Keratinocyte (primary cell): Measurements from ENCODE around the gene TSPEAR. TPM values are rescaled to one million over a fixed set of nuclear protein-coding genes. Genes with fewer than 3 reads are reported as not detected.

Experiments used
- DNase-seq: peaks from one replicate; pipeline ENCODE4 v3.0.0-alpha.2; 2011; ENCODE audit warnings: low read depth, missing footprints, low spot score
- FAIRE-seq: peaks from 2 replicates; lab custom pipeline; 2011; peaks lifted over from hg19 to GRCh38; lab: Jason Lieb, UNC
- H2AFZ ChIP-seq: 2 replicates; pipeline ENCODE4 v1.6.0; 2012; ENCODE audit warnings: low read length, control low read depth, inconsistent platforms; ENCODE audit not compliant: control insufficient read depth
- H3K27ac ChIP-seq: 2 replicates; pipeline ENCODE4 v1.5.1; 2011; ENCODE audit warnings: low read length; ENCODE audit not compliant: control insufficient read depth, insufficient read depth
- H3K27me3 ChIP-seq: 3 replicates; pipeline ENCODE4 v1.6.0; 2011; ENCODE audit warnings: low read length; ENCODE audit not compliant: control insufficient read depth, insufficient read depth; ENCODE audit errors: extremely low read depth
- H3K36me3 ChIP-seq, 2 experiments: 2 replicates in 1 of 2; 3 replicates in 1 of 2; pipeline ENCODE4 v1.5.1; 2011; ENCODE audit warnings: low read length in 2 of 2, mild to moderate bottlenecking in 1 of 2; ENCODE audit not compliant: control insufficient read depth in 2 of 2, insufficient read depth in 2 of 2; ENCODE audit errors: extremely low read depth in 1 of 2
- H3K4me1 ChIP-seq: 3 replicates; pipeline ENCODE4 v1.5.1; 2011; ENCODE audit warnings: low read length; ENCODE audit not compliant: control insufficient read depth, insufficient read depth; ENCODE audit errors: extremely low read depth
- H3K4me2 ChIP-seq: 3 replicates; pipeline ENCODE4 v1.6.0; 2011; ENCODE audit warnings: low read depth, low read length; ENCODE audit not compliant: control insufficient read depth, insufficient read depth; ENCODE audit errors: extremely low read depth
- H3K4me3 ChIP-seq, 3 experiments: fragments of 200-600 bp in 1 of 3; sonication (generic) in 1 of 3; 2 replicates in 2 of 3; 3 replicates in 1 of 3; pipeline ENCODE4 v1.5.1; 2011 to 2016; ENCODE audit warnings: low read length in 3 of 3, mild to moderate bottlenecking in 3 of 3, control low read depth in 2 of 3, inconsistent platforms in 1 of 3, low read depth in 1 of 3, mixed read lengths in 1 of 3, mixed run types in 1 of 3, moderate library complexity in 1 of 3; ENCODE audit not compliant: control insufficient read depth in 2 of 3, insufficient read depth in 2 of 3; ENCODE audit errors: extremely low read depth in 1 of 3
- H3K79me2 ChIP-seq: 2 replicates; pipeline ENCODE4 v1.6.0; 2012; ENCODE audit warnings: low read length; ENCODE audit not compliant: control insufficient read depth, insufficient read depth
- H3K9ac ChIP-seq: 3 replicates; pipeline ENCODE4 v1.6.0; 2011; ENCODE audit warnings: low read length; ENCODE audit not compliant: control insufficient read depth, insufficient read depth; ENCODE audit errors: extremely low read depth
- H3K9me1 ChIP-seq: 3 replicates; pipeline ENCODE4 v1.6.0; 2011; ENCODE audit warnings: low read length; ENCODE audit not compliant: control insufficient read depth, insufficient read depth; ENCODE audit errors: extremely low read depth
- H3K9me3 ChIP-seq: 2 replicates; pipeline ENCODE4 v1.5.1; 2012; ENCODE audit warnings: low read depth, low read length; ENCODE audit not compliant: control insufficient read depth
- H4K20me1 ChIP-seq: 3 replicates; pipeline ENCODE4 v1.6.0; 2011; ENCODE audit warnings: low read length; ENCODE audit not compliant: control insufficient read depth, insufficient read depth; ENCODE audit errors: extremely low read depth
- EZH2 ChIP-seq: IDR thresholded peaks from one replicate; pipeline ENCODE4 v1.6.1; 2012; ENCODE audit warnings: inconsistent platforms, mild to moderate bottlenecking, low read length, moderate library complexity
- dilution Hi-C: fragments of 300-500 bp; cut with MboI; formaldehyde crosslinking; loops from one replicate; pipeline ENCODE4 v1.7.0; 2020; ENCODE audit warnings: low sequenced_read_pairs; ENCODE audit not compliant: extremely low pct_ligation_motif_present
- polyA plus RNA-seq, 5 experiments: library from polyadenylated mRNA; depleted of rRNA in 3 of 5; stranded (reverse) in 3 of 5; stranded (forward) in 1 of 5; unstranded in 1 of 5; fragments of >200 nt; gene quantifications; 1 replicate in 1 of 5; 2 replicates in 3 of 5; 3 replicates in 1 of 5; pipeline versions ENCODE4 v1.2.1 to v1.2.3, GENCODE V29; 2011 to 2012; ENCODE audit warnings: missing spikeins in 2 of 5, low read depth in 1 of 5, low replicate concordance in 1 of 5
- TF ChIP-seq, protein P1 (sequence below), 3 experiments: IDR thresholded peaks in 1 of 3; conservative IDR thresholded peaks in 1 of 3; optimal IDR thresholded peaks in 1 of 3; 2 replicates in 2 of 3; 3 replicates in 1 of 3; pipeline versions ENCODE3 to v1.5.1; 2011; ENCODE audit warnings: low read length in 3 of 3, mild to moderate bottlenecking in 3 of 3, moderate library complexity in 2 of 3, control low read depth in 1 of 3, inconsistent platforms in 1 of 3; ENCODE audit not compliant: insufficient read depth in 2 of 3; ENCODE audit errors: extremely low read depth in 1 of 3

The TSPEAR gene
- polyA plus RNA-seq, 1 donor (not counting 4 experiments of a cell fraction or from before 2014, with no cell fraction given): 0.12 TPM

DNA sequence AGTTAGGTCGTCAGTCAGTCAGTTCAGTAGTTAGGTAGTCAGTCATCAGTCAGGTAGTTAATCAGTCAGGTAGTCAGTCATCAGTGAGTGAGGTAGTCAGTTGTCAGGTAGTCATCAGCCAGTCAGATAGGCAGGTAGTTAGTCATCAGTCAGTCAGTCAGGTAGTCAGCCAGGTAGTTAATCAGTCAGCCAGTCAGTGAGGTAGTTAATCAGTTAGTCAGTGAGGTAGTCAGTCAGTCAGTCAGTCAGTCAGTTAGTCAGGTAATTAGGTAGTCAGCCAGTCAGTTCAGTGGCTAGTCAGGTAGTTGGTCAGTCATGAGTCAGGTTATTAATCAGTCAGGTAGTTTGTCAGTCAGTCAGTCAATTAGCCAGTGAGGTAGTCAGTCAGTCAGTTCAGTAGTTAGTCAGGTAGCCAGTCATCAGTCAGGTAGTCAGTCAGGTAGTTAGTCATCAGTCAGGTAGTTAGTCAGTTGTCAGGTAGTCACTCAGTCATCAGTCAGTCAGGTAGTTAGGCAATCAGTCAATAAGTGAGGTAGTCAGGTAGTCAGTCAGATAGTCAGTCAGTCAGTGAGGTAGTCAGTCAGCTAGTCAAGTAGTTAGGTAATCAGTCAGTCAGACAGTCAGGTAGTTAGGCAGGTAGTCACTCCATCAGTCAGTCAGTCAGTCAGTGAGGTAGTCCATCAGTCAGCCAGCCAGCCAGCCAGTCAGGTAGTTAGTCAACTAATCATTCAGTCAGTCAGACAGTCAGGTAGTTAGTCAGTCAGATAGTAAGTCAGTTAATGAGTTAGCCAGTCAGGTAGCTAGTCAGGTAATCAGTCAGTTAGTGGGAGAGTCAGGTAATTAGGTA is 187.6 kb downstream of the TSPEAR start:
- dilution Hi-C loops: no loop called here
- H3K4me2 ChIP-seq: no peak overlapping the region
- no peak overlapping the region for H3K4me3 ChIP-seq
- H4K20me1 ChIP-seq: no peaks in the 10 kb centered on the region
- peaks cover 27% of the 10 kb centered on the region for H3K9me3 ChIP-seq
- H3K27me3 ChIP-seq: no peaks in the 10 kb centered on the region
- no peak overlapping the region for H3K9ac ChIP-seq
- no peak for FAIRE-seq
- no peaks in the 10 kb centered on the region for H3K36me3 ChIP-seq
- TF ChIP-seq EZH2: no peak
- TF ChIP-seq, protein P1, sequence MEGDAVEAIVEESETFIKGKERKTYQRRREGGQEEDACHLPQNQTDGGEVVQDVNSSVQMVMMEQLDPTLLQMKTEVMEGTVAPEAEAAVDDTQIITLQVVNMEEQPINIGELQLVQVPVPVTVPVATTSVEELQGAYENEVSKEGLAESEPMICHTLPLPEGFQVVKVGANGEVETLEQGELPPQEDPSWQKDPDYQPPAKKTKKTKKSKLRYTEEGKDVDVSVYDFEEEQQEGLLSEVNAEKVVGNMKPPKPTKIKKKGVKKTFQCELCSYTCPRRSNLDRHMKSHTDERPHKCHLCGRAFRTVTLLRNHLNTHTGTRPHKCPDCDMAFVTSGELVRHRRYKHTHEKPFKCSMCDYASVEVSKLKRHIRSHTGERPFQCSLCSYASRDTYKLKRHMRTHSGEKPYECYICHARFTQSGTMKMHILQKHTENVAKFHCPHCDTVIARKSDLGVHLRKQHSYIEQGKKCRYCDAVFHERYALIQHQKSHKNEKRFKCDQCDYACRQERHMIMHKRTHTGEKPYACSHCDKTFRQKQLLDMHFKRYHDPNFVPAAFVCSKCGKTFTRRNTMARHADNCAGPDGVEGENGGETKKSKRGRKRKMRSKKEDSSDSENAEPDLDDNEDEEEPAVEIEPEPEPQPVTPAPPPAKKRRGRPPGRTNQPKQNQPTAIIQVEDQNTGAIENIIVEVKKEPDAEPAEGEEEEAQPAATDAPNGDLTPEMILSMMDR (optimal IDR thresholded peaks at IDR 0.05 in 1 of 3, IDR thresholded peaks at IDR 0.05 in 1 of 3, conservative IDR thresholded peaks at IDR 0.05 in 1 of 3; ENCODE audit: extremely low read depth in 1 of 3, insufficient read depth in 2 of 3, low read length in 3 of 3): no peak
- no peaks in the 10 kb centered on the region for H3K9me1 ChIP-seq
- H3K4me1 ChIP-seq: no peaks in the 10 kb centered on the region
- H2AFZ ChIP-seq: no peak overlapping the region
- no peak for DNase-seq
- H3K27ac ChIP-seq: no peak overlapping the region
- no peaks in the 10 kb centered on the region for H3K79me2 ChIP-seq

DNA sequence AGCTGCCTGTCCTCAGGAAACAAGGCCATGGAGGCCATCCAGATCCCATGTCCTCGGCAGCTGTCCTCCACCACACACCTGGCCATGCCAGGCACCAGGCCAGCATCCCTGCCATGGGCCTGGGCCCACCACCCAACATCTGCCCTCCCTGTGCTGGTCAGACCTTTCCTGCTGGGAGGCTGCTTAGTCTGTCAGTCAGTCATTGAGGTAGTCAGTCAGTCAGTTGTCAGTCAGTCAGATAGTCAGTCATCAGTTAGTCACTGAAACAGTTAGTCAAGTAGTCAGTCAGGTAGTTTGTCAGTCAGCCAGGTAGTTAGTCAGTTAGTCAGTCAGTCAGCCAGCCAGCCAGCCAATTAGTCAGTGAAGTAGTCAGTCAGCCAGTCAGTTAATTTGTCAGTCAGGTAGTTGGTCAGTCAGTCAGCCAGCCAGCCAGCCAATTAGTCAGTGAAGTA is 188.6 kb downstream of the TSPEAR start:
- DNase-seq (no peak), FAIRE-seq (no peak)
- dilution Hi-C loops: no loop called here
- no peaks in the 10 kb centered on the region for H3K36me3 ChIP-seq
- H3K4me2 ChIP-seq: no peak overlapping the region
- no peaks in the 10 kb centered on the region for H3K27me3 ChIP-seq
- H3K4me3 ChIP-seq: no peak overlapping the region
- H3K79me2 ChIP-seq: no peaks in the 10 kb centered on the region
- H3K4me1 ChIP-seq: no peaks in the 10 kb centered on the region
- no peak overlapping the region for H2AFZ ChIP-seq
- TF ChIP-seq, protein P1 (optimal IDR thresholded peaks at IDR 0.05 in 1 of 3, IDR thresholded peaks at IDR 0.05 in 1 of 3, conservative IDR thresholded peaks at IDR 0.05 in 1 of 3; ENCODE audit: extremely low read depth in 1 of 3, insufficient read depth in 2 of 3, low read length in 3 of 3): no peak
- no peak for TF ChIP-seq EZH2
- H3K9me1 ChIP-seq: no peaks in the 10 kb centered on the region
- no peak overlapping the region for H3K27ac ChIP-seq
- H4K20me1 ChIP-seq: no peaks in the 10 kb centered on the region
- H3K9me3 ChIP-seq: peaks cover 27% of the 10 kb centered on the region
- H3K9ac ChIP-seq: no peak overlapping the region
